Activated naive CD4-positive, alpha-beta T cell treated with Interleukin-2 at 50 U/mL for 16 hours (primary cell): ENCODE data around the gene GHDC.
"Not testable (repeated sequence)": the region's sequence is repeated elsewhere in the genome, so short reads cannot be mapped to it uniquely, and the experiment has no call there.

Experiments
- DNase-seq: peaks from one replicate; pipeline ENCODE4 v3.0.0-alpha.2; 2020

GHDC gene

DNA sequence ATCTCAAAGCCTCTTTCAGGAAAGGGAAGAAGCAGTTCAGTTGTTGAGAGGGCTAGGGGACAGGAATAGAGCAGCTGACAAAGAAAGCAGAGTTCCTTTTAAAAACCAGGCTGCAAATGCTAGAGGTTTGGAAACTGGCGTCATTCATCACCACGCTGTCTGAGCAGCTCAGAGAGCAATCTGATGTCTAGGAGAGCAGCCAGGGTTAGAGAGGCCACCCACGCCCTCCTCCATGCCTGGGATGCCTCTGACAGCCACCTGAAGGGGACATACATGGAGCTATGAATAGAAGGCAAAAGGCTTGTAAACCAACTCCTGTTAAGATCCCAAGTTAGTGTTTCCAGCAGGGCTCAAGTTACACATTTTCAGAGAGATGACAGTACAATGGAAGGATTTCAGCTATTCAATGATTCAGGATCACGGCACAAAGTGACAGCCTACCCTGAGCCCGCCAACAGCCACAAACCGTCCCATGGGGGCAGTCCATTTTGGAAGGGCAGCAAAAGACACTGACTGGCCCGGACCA, 51.9 kb downstream of the GHDC start:
- no peak for DNase-seq

DNA sequence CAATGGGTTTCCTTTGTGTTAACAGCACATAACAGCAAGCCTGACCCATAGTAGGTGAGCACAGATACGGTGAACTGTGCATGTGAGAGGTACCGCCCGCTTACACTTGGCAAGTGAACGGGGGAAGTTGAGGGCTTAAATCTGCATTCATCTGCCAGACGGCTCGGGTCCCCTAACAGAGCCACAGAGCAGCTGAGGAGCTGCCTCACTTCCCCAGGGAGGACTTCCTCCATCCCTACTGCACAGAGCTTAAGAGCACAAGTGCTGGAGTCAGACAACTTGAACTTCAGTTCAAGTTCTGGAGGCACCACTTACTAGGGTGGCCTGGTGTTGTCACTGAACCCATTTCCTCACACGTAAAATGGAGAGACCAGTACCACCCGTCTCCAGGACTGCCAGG, 52.9 kb downstream of the GHDC start:
- no peak for DNase-seq

DNA sequence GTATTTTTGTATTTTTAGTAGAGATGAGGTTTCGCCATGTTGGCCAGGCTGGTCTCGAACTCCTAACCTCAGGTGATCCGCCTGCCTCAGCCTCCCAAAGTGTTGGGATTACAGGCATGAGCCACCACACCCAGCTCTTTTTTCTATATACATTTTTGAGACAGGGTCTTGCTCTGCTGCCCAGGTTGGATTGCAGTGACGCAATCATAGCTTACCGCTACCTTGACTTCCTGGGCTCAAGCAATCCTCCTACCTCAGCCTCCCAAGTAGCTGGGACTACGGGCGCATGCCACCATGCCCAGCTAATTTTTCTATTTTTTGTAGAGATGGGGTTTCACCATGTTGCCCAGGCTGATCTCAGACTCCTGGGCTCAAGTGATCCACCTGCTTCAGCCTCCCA, 53.6 kb downstream of the GHDC start:
- not testable (repeated sequence) for DNase-seq
